ENCODE results near the gene CALN1. TPM values are rescaled to one million over a fixed set of nuclear protein-coding genes. Genes with fewer than 3 reads are reported as not detected.

The CALN1 gene
- total RNA-seq, 4 donors from 2014 or later: under 0.01 to 0.33 (median 0.10) TPM; not detected in 1

- Histone ChIP-seq H3K4me3 (replicated peaks in 1 of 3) (no peak overlapping the region), H3K36me3 (no peaks in the 10 kb centered on the region), H3K27ac (no peak overlapping the region), H3K9me3 (no peaks in the 10 kb centered on the region), H3K27me3 (no peaks in the 10 kb centered on the region), H3K4me1 (no peaks in the 10 kb centered on the region)
- WGBS, 2 donors: 86 to 88% methylated on average over 10 of the region's 10 CpGs
- no peak for DNase-seq
- intact Hi-C loops (cut with DNase I): no loop called here
- no peak for TF ChIP-seq POLR2A (IDR thresholded peaks at IDR 0.05)
- TF ChIP-seq CTCF (IDR thresholded peaks at IDR 0.05): no peak
Measured at GRCh38 chr7:72244826-72245398, 167.2 kb downstream of the CALN1 start.

- intact Hi-C loops (cut with DNase I): no loop called here
- Histone ChIP-seq H3K27me3 (no peaks in the 10 kb centered on the region), H3K4me1 (no peaks in the 10 kb centered on the region), H3K27ac (no peak overlapping the region), H3K36me3 (no peaks in the 10 kb centered on the region), H3K4me3 (replicated peaks in 1 of 3) (no peak overlapping the region), H3K9me3 (no peaks in the 10 kb centered on the region)
- TF ChIP-seq CTCF (IDR thresholded peaks at IDR 0.05) (no peak), POLR2A (IDR thresholded peaks at IDR 0.05) (no peak)
- WGBS, 2 donors: 75 to 84% methylated on average over 6 of the region's 6 CpGs
- no peak for DNase-seq
Measured at GRCh38 chr7:72243329-72243728, 168.8 kb downstream of the CALN1 start.

- TF ChIP-seq POLR2A (IDR thresholded peaks at IDR 0.05) (no peak), CTCF (IDR thresholded peaks at IDR 0.05) (no peak)
- H3K27ac ChIP-seq: no peak overlapping the region
- H3K4me3 ChIP-seq (replicated peaks in 1 of 3): no peak overlapping the region
- WGBS, 2 donors: 76 to 79% methylated on average over 5 of the region's 5 CpGs
- no peak for DNase-seq
- H3K27me3 ChIP-seq: no peaks in the 10 kb centered on the region
- no peaks in the 10 kb centered on the region for H3K9me3 ChIP-seq
- intact Hi-C loops (cut with DNase I): no loop called here
- no peaks in the 10 kb centered on the region for H3K4me1 ChIP-seq
- no peaks in the 10 kb centered on the region for H3K36me3 ChIP-seq
Measured at GRCh38 chr7:72235351-72235750, 176.8 kb downstream of the CALN1 start.

GRCh38 chr7:72234086-72234485, 178.1 kb downstream of the CALN1 start:
- Histone ChIP-seq H3K36me3 (no peaks in the 10 kb centered on the region), H3K9me3 (no peaks in the 10 kb centered on the region), H3K27me3 (no peaks in the 10 kb centered on the region), H3K4me3 (replicated peaks in 1 of 3) (no peak overlapping the region), H3K27ac (no peak overlapping the region), H3K4me1 (no peaks in the 10 kb centered on the region)
- TF ChIP-seq POLR2A (IDR thresholded peaks at IDR 0.05) (no peak), CTCF (IDR thresholded peaks at IDR 0.05) (no peak)
- no peak for DNase-seq
- 76 to 81% methylated on average over 3 of the region's 3 CpGs for WGBS, 2 donors
- intact Hi-C loops (cut with DNase I): no loop called here

GRCh38 chr7:72230281-72230680, 181.9 kb downstream of the CALN1 start:
- no peak overlapping the region for H3K4me3 ChIP-seq (replicated peaks in 1 of 3)
- WGBS, 2 donors: 78 to 86% methylated on average over 4 of the region's 4 CpGs
- TF ChIP-seq CTCF (IDR thresholded peaks at IDR 0.05) (no peak), POLR2A (IDR thresholded peaks at IDR 0.05) (no peak)
- H3K36me3 ChIP-seq: no peaks in the 10 kb centered on the region
- no peaks in the 10 kb centered on the region for H3K4me1 ChIP-seq
- no peaks in the 10 kb centered on the region for H3K9me3 ChIP-seq
- intact Hi-C loops (cut with DNase I): no loop called here
- no peak for DNase-seq
- H3K27me3 ChIP-seq: no peaks in the 10 kb centered on the region
- no peak overlapping the region for H3K27ac ChIP-seq
